Kidney tubule cell (primary cell): ENCODE data around the gene URB2.
A peak's percentile ranks its signal among the peaks of the same experiment; 100 is the strongest.

Experiments used
- DNase-seq: peaks from one replicate; pipeline ENCODE4 v3.0.0-alpha.2; 2018; ENCODE audit warnings: low spot score

URB2 gene

GRCh38 chr1:229645324-229645993 lies 19.4 kb downstream of the URB2 start:
- no peak for DNase-seq

GRCh38 chr1:229648406-229648805 lies 22.4 kb downstream of the URB2 start:
- no peak for DNase-seq

- no peak for DNase-seq
Measured at GRCh38 chr1:229650045-229650444, 24.0 kb downstream of the URB2 start.

GRCh38 chr1:229651546-229651945 lies 25.5 kb downstream of the URB2 start:
- no peak for DNase-seq

GRCh38 chr1:229653420-229653819 lies 27.4 kb downstream of the URB2 start:
- DNase-seq, result no peak

GRCh38 chr1:229655781-229656180 lies 29.7 kb downstream of the URB2 start:
- no peak for DNase-seq

- DNase-seq, result no peak
Measured at GRCh38 chr1:229657993-229658755, 32.1 kb downstream of the URB2 start.

- peak; percentile 74 for DNase-seq
Measured at GRCh38 chr1:229661022-229661877, 35.2 kb downstream of the URB2 start.

GRCh38 chr1:229661897-229662296 lies 35.9 kb downstream of the URB2 start:
- no peak for DNase-seq

GRCh38 chr1:229664133-229664689 lies 38.2 kb downstream of the URB2 start:
- DNase-seq, result peak; percentile 64

- no peak for DNase-seq
Measured at GRCh38 chr1:229665912-229666558, 40.0 kb downstream of the URB2 start.

- DNase-seq, result peak; percentile 12
Measured at GRCh38 chr1:229666585-229666984, 40.5 kb downstream of the URB2 start.

GRCh38 chr1:229669333-229669732 lies 43.3 kb downstream of the URB2 start:
- no peak for DNase-seq

- DNase-seq, result no peak
Measured at GRCh38 chr1:229671310-229671709, 45.3 kb downstream of the URB2 start.

GRCh38 chr1:229672246-229672645 lies 46.2 kb downstream of the URB2 start:
- DNase-seq, result no peak

- no peak for DNase-seq
Measured at GRCh38 chr1:229674042-229674441, 48.0 kb downstream of the URB2 start.

- no peak for DNase-seq
Measured at GRCh38 chr1:229675396-229675795, 49.3 kb downstream of the URB2 start.

- DNase-seq, result no peak
Measured at GRCh38 chr1:229685149-229685548, 59.1 kb downstream of the URB2 start.

- DNase-seq, result no peak
Measured at GRCh38 chr1:229689273-229689672, 63.2 kb downstream of the URB2 start.

GRCh38 chr1:229689904-229690303 lies 63.9 kb downstream of the URB2 start:
- DNase-seq, result no peak

- no peak for DNase-seq
Measured at GRCh38 chr1:229690662-229691061, 64.6 kb downstream of the URB2 start.

GRCh38 chr1:229691362-229691761 lies 65.3 kb downstream of the URB2 start:
- DNase-seq, result no peak
